ENCODE data around the gene SMIM13. TPM values are rescaled to one million over a fixed set of nuclear protein-coding genes. Genes with fewer than 3 reads are reported as not detected.

SMIM13 gene
- total RNA-seq, 2 experiments from 2014 or later: 3.0 to 4.6 TPM

DNA sequence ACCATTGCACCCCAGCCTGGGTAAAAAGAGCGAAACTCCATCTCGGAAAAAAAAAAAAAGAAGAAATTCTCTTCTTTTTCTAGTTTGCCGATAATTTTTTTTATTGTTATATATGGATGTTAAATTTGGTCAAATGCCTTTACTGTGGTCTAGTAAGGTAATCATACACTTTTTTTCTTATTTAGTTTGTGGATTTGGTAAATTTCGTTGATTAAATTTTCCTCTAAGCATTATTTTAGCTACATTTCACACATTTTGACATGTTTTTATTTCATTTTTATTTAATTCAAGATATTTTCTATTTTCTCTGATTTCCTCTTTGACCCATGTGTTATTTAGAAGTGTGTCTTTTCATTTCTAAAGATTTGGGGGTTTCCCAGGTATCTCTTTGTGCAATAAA, 31.6 kb upstream of the SMIM13 start:
- DNase-seq (no peak), ATAC-seq (ENCODE audit: poor library complexity) (no peak)
- Mint-ChIP-seq H3K4me1 (ENCODE audit: low read depth) (no peaks in the 10 kb centered on the region), H3K9me3 (no peaks in the 10 kb centered on the region), H3K27ac (no peak overlapping the region), H3K27me3 (peaks cover 19% of the 10 kb centered on the region), H3K36me3 (ENCODE audit: low read depth) (no peaks in the 10 kb centered on the region), H3K4me3 (no peak overlapping the region)
- Histone ChIP-seq H3K4me1 (ENCODE audit: insufficient read depth, low read length) (no peaks in the 10 kb centered on the region), H3K27me3 (ENCODE audit: control insufficient read depth in 1 of 2, insufficient read depth in 2 of 2, low read length in 2 of 2) (no peaks in the 10 kb centered on the region), H3K36me3 (ENCODE audit: insufficient read depth, low read length) (no peaks in the 10 kb centered on the region), H3K27ac (ENCODE audit: low read depth in 1 of 2, low read length in 2 of 2) (no peak overlapping the region), H3K4me3 (ENCODE audit: low read length) (no peak overlapping the region), H3K9me3 (ENCODE audit: control insufficient read depth in 1 of 2, insufficient read depth in 1 of 2, low read length in 2 of 2) (no peaks in the 10 kb centered on the region)
- TF ChIP-seq, protein P1, sequence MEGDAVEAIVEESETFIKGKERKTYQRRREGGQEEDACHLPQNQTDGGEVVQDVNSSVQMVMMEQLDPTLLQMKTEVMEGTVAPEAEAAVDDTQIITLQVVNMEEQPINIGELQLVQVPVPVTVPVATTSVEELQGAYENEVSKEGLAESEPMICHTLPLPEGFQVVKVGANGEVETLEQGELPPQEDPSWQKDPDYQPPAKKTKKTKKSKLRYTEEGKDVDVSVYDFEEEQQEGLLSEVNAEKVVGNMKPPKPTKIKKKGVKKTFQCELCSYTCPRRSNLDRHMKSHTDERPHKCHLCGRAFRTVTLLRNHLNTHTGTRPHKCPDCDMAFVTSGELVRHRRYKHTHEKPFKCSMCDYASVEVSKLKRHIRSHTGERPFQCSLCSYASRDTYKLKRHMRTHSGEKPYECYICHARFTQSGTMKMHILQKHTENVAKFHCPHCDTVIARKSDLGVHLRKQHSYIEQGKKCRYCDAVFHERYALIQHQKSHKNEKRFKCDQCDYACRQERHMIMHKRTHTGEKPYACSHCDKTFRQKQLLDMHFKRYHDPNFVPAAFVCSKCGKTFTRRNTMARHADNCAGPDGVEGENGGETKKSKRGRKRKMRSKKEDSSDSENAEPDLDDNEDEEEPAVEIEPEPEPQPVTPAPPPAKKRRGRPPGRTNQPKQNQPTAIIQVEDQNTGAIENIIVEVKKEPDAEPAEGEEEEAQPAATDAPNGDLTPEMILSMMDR (IDR thresholded peaks at IDR 0.05): no peak
- ChIA-PET POLR2A (no interaction called here), CTCF (interaction anchor here (0.7 to 1.8 kb wide), 2 partner anchors 15 to 82 kb away, joined by 3 to 4 read pairs; no protein-coding TSS in a partner anchor)
- intact Hi-C loops (cut with DNase I, micrococcal nuclease): no loop called here

DNA sequence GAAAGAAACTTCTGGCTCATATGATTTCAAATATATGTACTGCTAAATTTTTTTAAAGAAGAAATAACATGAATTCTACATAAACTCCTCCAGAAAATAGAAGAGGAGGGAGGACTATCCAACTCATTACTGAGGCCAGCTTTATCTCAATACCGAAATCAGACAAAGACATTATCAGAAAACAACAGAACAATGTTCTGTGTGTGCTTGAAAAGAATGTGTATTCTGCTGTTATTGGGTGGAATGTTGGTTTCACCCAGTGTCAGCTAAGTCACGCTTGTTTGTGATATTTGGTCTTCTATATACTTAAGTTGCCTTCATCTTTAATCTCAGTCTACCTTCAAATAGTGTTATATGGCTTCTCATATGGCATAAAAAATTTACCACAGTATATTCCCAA, 30.9 kb upstream of the SMIM13 start:
- Mint-ChIP-seq H3K4me3 (no peak overlapping the region), H3K36me3 (ENCODE audit: low read depth) (no peaks in the 10 kb centered on the region), H3K9me3 (no peaks in the 10 kb centered on the region), H3K27me3 (peaks cover 19% of the 10 kb centered on the region), H3K4me1 (ENCODE audit: low read depth) (no peaks in the 10 kb centered on the region), H3K27ac (no peak overlapping the region)
- ATAC-seq (ENCODE audit: poor library complexity): no peak
- ChIA-PET CTCF (interaction anchor here (0.7 to 1.8 kb wide), 2 partner anchors 14 to 82 kb away, joined by 3 to 4 read pairs; no protein-coding TSS in a partner anchor), POLR2A (no interaction called here)
- intact Hi-C loops (cut with DNase I, micrococcal nuclease): no loop called here
- TF ChIP-seq, protein P1 (IDR thresholded peaks at IDR 0.05): no peak
- no peaks in the 10 kb centered on the region for H3K9me3 ChIP-seq (ENCODE audit: control insufficient read depth in 1 of 2, insufficient read depth in 1 of 2, low read length in 2 of 2)
- no peak overlapping the region for H3K27ac ChIP-seq (ENCODE audit: low read depth in 1 of 2, low read length in 2 of 2)
- DNase-seq: no peak
- H3K27me3 ChIP-seq (ENCODE audit: control insufficient read depth in 1 of 2, insufficient read depth in 2 of 2, low read length in 2 of 2): no peaks in the 10 kb centered on the region
- no peaks in the 10 kb centered on the region for H3K36me3 ChIP-seq (ENCODE audit: insufficient read depth, low read length)
- no peak overlapping the region for H3K4me3 ChIP-seq (ENCODE audit: low read length)
- no peaks in the 10 kb centered on the region for H3K4me1 ChIP-seq (ENCODE audit: insufficient read depth, low read length)

DNA sequence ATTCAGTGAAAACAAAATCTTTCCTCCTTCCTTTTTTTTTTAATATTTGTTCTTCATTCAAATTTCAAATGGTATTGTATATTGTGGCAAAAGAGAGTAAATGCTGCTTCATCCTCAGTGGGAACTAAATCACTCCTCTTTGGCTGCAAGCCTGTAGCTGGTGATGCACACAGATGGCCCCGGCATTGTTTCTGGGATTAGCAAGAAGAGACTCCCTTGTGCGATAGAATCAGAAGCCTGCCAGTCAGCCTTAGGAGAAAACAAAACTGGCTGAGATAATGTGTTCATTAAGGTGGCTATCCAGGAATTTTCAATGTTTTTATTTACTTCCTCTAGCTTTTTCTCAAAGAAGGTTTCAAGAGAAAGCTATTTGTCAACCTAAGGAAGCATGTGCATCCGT, 28.8 kb upstream of the SMIM13 start:
- Histone ChIP-seq H3K27me3 (ENCODE audit: control insufficient read depth in 1 of 2, insufficient read depth in 2 of 2, low read length in 2 of 2) (no peaks in the 10 kb centered on the region), H3K36me3 (ENCODE audit: insufficient read depth, low read length) (no peaks in the 10 kb centered on the region), H3K4me3 (ENCODE audit: low read length) (no peak overlapping the region), H3K4me1 (ENCODE audit: insufficient read depth, low read length) (no peaks in the 10 kb centered on the region), H3K9me3 (ENCODE audit: control insufficient read depth in 1 of 2, insufficient read depth in 1 of 2, low read length in 2 of 2) (no peaks in the 10 kb centered on the region), H3K27ac (ENCODE audit: low read depth in 1 of 2, low read length in 2 of 2) (no peak overlapping the region)
- no peak for DNase-seq
- H3K4me3 Mint-ChIP-seq: no peak overlapping the region
- no peaks in the 10 kb centered on the region for H3K9me3 Mint-ChIP-seq
- intact Hi-C loops (cut with DNase I, micrococcal nuclease): no loop called here
- TF ChIP-seq, protein P1 (IDR thresholded peaks at IDR 0.05): no peak
- H3K27ac Mint-ChIP-seq: no peak overlapping the region
- H3K27me3 Mint-ChIP-seq: peaks cover 19% of the 10 kb centered on the region
- POLR2A ChIA-PET: no interaction called here
- CTCF ChIA-PET: no interaction called here
- no peaks in the 10 kb centered on the region for H3K4me1 Mint-ChIP-seq (ENCODE audit: low read depth)
- ATAC-seq (ENCODE audit: poor library complexity): no peak
- no peaks in the 10 kb centered on the region for H3K36me3 Mint-ChIP-seq (ENCODE audit: low read depth)
